ENCODE data around the gene ARSG.
A peak's percentile ranks its signal among the peaks of the same experiment; 100 is the strongest.
"Not testable (repeated sequence)": the region's sequence is repeated elsewhere in the genome, so short reads cannot be mapped to it uniquely, and the experiment has no call there.

The ARSG gene

GRCh38 chr17:68306819-68307218 is 15.5 kb downstream of the ARSG start:
- no peak for DNase-seq (ENCODE audit: low spot score)

- no peak for DNase-seq (ENCODE audit: low spot score)
Measured at GRCh38 chr17:68307443-68307842, 16.1 kb downstream of the ARSG start.

GRCh38 chr17:68308486-68308885 is 17.2 kb downstream of the ARSG start:
- not testable (repeated sequence) for DNase-seq (ENCODE audit: low spot score)

- not testable (repeated sequence) for DNase-seq (ENCODE audit: low spot score)
Measured at GRCh38 chr17:68309066-68309670, 17.9 kb downstream of the ARSG start.

- no peak for DNase-seq (ENCODE audit: low spot score)
Measured at GRCh38 chr17:68310152-68310551, 18.9 kb downstream of the ARSG start.

- no peak for DNase-seq (ENCODE audit: low spot score)
Measured at GRCh38 chr17:68314916-68315535, 23.7 kb downstream of the ARSG start.

- no peak for DNase-seq (ENCODE audit: low spot score)
Measured at GRCh38 chr17:68315930-68316329, 24.6 kb downstream of the ARSG start.

GRCh38 chr17:68317458-68317857 is 26.2 kb downstream of the ARSG start:
- DNase-seq (ENCODE audit: low spot score), result no peak

- DNase-seq (ENCODE audit: low spot score), result peak; percentile 41
Measured at GRCh38 chr17:68318103-68318991, 27.1 kb downstream of the ARSG start.

GRCh38 chr17:68319410-68320162 is 28.3 kb downstream of the ARSG start:
- no peak for DNase-seq (ENCODE audit: low spot score)

- DNase-seq (ENCODE audit: low spot score), result no peak
Measured at GRCh38 chr17:68320311-68320865, 29.1 kb downstream of the ARSG start.

- no peak for DNase-seq (ENCODE audit: low spot score)
Measured at GRCh38 chr17:68320943-68321555, 29.8 kb downstream of the ARSG start.

GRCh38 chr17:68321556-68321954 is 30.3 kb downstream of the ARSG start:
- no peak for DNase-seq (ENCODE audit: low spot score)

- no peak for DNase-seq (ENCODE audit: low spot score)
Measured at GRCh38 chr17:68322630-68323029, 31.3 kb downstream of the ARSG start.

- no peak for DNase-seq (ENCODE audit: low spot score)
Measured at GRCh38 chr17:68324114-68324513, 32.8 kb downstream of the ARSG start.

- no peak for DNase-seq (ENCODE audit: low spot score)
Measured at GRCh38 chr17:68324654-68325336, 33.5 kb downstream of the ARSG start.

- no peak for DNase-seq (ENCODE audit: low spot score)
Measured at GRCh38 chr17:68325961-68326360, 34.7 kb downstream of the ARSG start.

- no peak for DNase-seq (ENCODE audit: low spot score)
Measured at GRCh38 chr17:68326681-68327080, 35.4 kb downstream of the ARSG start.

GRCh38 chr17:68327823-68328557 is 36.7 kb downstream of the ARSG start:
- no peak for DNase-seq (ENCODE audit: low spot score)

GRCh38 chr17:68328676-68329075 is 37.4 kb downstream of the ARSG start:
- DNase-seq (ENCODE audit: low spot score), result no peak
